Osteoblast (primary cell): ENCODE data around the gene IFITM2. TPM values are rescaled to one million over a fixed set of nuclear protein-coding genes. Genes with fewer than 3 reads are reported as not detected.
A peak's percentile ranks its signal among the peaks of the same experiment; 100 is the strongest.

Experiments used
- DNase-seq: peaks from one replicate; pipeline ENCODE4 v3.0.0; 2011; ENCODE audit warnings: low spot score, mixed read lengths; ENCODE audit not compliant: insufficient read length; ENCODE audit errors: missing footprints
- H2AFZ ChIP-seq: 2 replicates; pipeline ENCODE4 v1.6.0; 2011; ENCODE audit warnings: mild to moderate bottlenecking, low read length
- H3K27ac ChIP-seq: 2 replicates; pipeline ENCODE4 v1.5.1; 2011; ENCODE audit warnings: mild to moderate bottlenecking, low read depth, low read length, moderate library complexity
- H3K27me3 ChIP-seq: 2 replicates; pipeline ENCODE4 v1.6.0; 2012; ENCODE audit warnings: mild to moderate bottlenecking, control low read depth, inconsistent platforms, low read length, moderate library complexity; ENCODE audit not compliant: insufficient read depth
- H3K36me3 ChIP-seq: 2 replicates; pipeline ENCODE4 v1.5.1; 2011; ENCODE audit warnings: mild to moderate bottlenecking, low read length, control low read depth, moderate library complexity; ENCODE audit not compliant: insufficient read depth
- H3K4me1 ChIP-seq: 2 replicates; pipeline ENCODE4 v1.5.1; 2011; ENCODE audit warnings: mild to moderate bottlenecking, low read length, control low read depth, moderate library complexity; ENCODE audit not compliant: insufficient read depth
- H3K4me2 ChIP-seq: 2 replicates; pipeline ENCODE4 v1.6.0; 2011; ENCODE audit warnings: mild to moderate bottlenecking, low read length; ENCODE audit not compliant: insufficient read depth
- H3K4me3 ChIP-seq: fragments of 200-600 bp; sonication (generic); 3 replicates; pipeline ENCODE4 v1.5.1; 2012; ENCODE audit warnings: mild to moderate bottlenecking, low read length, inconsistent platforms; ENCODE audit not compliant: insufficient read depth
- H3K79me2 ChIP-seq: 2 replicates; pipeline ENCODE4 v1.6.0; 2012; ENCODE audit warnings: mild to moderate bottlenecking, low read length, control low read depth, inconsistent platforms; ENCODE audit not compliant: insufficient read depth
- H3K9me3 ChIP-seq: 2 replicates; pipeline ENCODE4 v1.5.1; 2011; ENCODE audit warnings: low read depth, low read length, control low read depth
- H4K20me1 ChIP-seq: 2 replicates; pipeline ENCODE4 v1.6.0; 2012; ENCODE audit warnings: mild to moderate bottlenecking, low read length, control low read depth; ENCODE audit not compliant: insufficient read depth
- CTCF ChIP-seq: IDR thresholded peaks from 2 replicates; pipeline ENCODE4 v1.5.1; 2011; ENCODE audit warnings: mild to moderate bottlenecking, low read depth, low read length, moderate library complexity; ENCODE audit errors: extremely low read depth
- total RNA-seq: library from RNA; depleted of rRNA; stranded (reverse); fragments of >200 nt; gene quantifications from 2 replicates; pipeline ENCODE4 v1.2.3, GENCODE V29; 2012

The IFITM2 gene
- total RNA-seq, 1 donor, result 105 TPM

DNA sequence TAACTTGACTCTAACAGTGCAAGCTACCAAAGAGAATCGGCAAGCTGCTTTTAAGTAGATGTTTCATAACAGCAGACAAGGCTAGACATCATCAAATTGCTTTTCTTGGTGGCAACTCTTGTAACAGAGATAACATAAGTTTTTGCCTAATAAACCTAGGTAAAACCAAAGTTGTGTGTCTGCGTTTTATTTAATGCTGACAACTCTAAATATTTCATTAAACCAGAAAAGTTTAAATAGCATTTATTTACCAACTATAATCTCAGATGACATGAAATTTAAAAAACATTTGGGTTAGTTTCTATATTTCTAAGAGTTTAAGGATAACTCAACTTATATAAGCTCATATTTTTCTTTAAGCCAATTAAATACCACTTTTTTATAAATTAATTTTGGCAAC, 32.3 kb downstream of the IFITM2 start:
- no peaks in the 10 kb centered on the region for H3K4me1 ChIP-seq
- no peak overlapping the region for H3K4me3 ChIP-seq
- no peaks in the 10 kb centered on the region for H4K20me1 ChIP-seq

GRCh38 chr11:340539-341512, 33.2 kb downstream of the IFITM2 start:
- DNase-seq, result no peak
- peaks cover 4% of the 10 kb centered on the region for H3K27me3 ChIP-seq
- TF ChIP-seq CTCF, result no peak
- no peaks in the 10 kb centered on the region for H3K36me3 ChIP-seq
- H3K4me1 ChIP-seq, result no peaks in the 10 kb centered on the region
- H3K4me3 ChIP-seq, result no peak overlapping the region
- H4K20me1 ChIP-seq, result no peaks in the 10 kb centered on the region
- no peak overlapping the region for H3K27ac ChIP-seq
- no peaks in the 10 kb centered on the region for H3K9me3 ChIP-seq
- H2AFZ ChIP-seq, result no peak overlapping the region
- H3K79me2 ChIP-seq, result no peaks in the 10 kb centered on the region
- H3K4me2 ChIP-seq, result no peak overlapping the region

More for the DNA sequence above, 32.3 kb downstream of the IFITM2 start:
- Histone ChIP-seq H3K27ac (no peak overlapping the region), H3K27me3 (peaks cover 4% of the 10 kb centered on the region), H3K79me2 (no peaks in the 10 kb centered on the region), H3K9me3 (no peaks in the 10 kb centered on the region), H2AFZ (no peak overlapping the region), H3K4me2 (no peak overlapping the region), H3K36me3 (no peaks in the 10 kb centered on the region)
- TF ChIP-seq CTCF, result no peak
- no peak for DNase-seq

GRCh38 chr11:342328-342727, 34.7 kb downstream of the IFITM2 start:
- H3K79me2 ChIP-seq, result no peaks in the 10 kb centered on the region
- no peak overlapping the region for H3K27ac ChIP-seq
- H3K36me3 ChIP-seq, result no peaks in the 10 kb centered on the region
- peaks cover 4% of the 10 kb centered on the region for H3K27me3 ChIP-seq
- DNase-seq, result no peak
- TF ChIP-seq CTCF, result no peak
- no peak overlapping the region for H3K4me2 ChIP-seq
- H3K4me3 ChIP-seq, result no peak overlapping the region
- no peaks in the 10 kb centered on the region for H3K4me1 ChIP-seq
- H4K20me1 ChIP-seq, result no peaks in the 10 kb centered on the region
- H2AFZ ChIP-seq, result peak overlapping the region; percentile 51
- H3K9me3 ChIP-seq, result no peaks in the 10 kb centered on the region

GRCh38 chr11:344836-345578, 37.4 kb downstream of the IFITM2 start:
- Histone ChIP-seq H4K20me1 (no peaks in the 10 kb centered on the region), H3K27me3 (peaks cover 4% of the 10 kb centered on the region), H2AFZ (no peak overlapping the region), H3K79me2 (no peaks in the 10 kb centered on the region), H3K4me3 (no peak overlapping the region), H3K4me1 (no peaks in the 10 kb centered on the region), H3K4me2 (no peak overlapping the region), H3K36me3 (no peaks in the 10 kb centered on the region), H3K9me3 (no peaks in the 10 kb centered on the region), H3K27ac (no peak overlapping the region)
- DNase-seq, result no peak
- no peak for TF ChIP-seq CTCF
